H1 (cell line): ENCODE results near the gene SV2A.
"Not testable (repeated sequence)": the region's sequence is repeated elsewhere in the genome, so short reads cannot be mapped to it uniquely, and the experiment has no call there.

ENCODE experiments used
- CEBPB ChIP-seq: IDR thresholded peaks from 2 replicates; pipeline ENCODE4 v1.6.1; 2012; ENCODE audit warnings: low read depth, low read length
- EP300 ChIP-seq, 2 experiments: IDR thresholded peaks; 1 replicate in 1 of 2; 2 replicates in 1 of 2; pipeline ENCODE4 v1.6.1; 2011 to 2012; ENCODE audit warnings: low read depth in 2 of 2, low read length in 2 of 2, mild to moderate bottlenecking in 2 of 2, borderline replicate concordance in 1 of 2, inconsistent platforms in 1 of 2, moderate library complexity in 1 of 2
- EZH2 ChIP-seq: fragments of 200-600 bp; sonication (generic); IDR thresholded peaks from 2 replicates; pipeline ENCODE4 v1.7.1; 2012; ENCODE audit warnings: low read depth, mild to moderate bottlenecking, moderate library complexity, low read length, inconsistent platforms; ENCODE audit not compliant: severe bottlenecking
- TCF12 ChIP-seq: IDR thresholded peaks from 2 replicates; pipeline ENCODE4 v1.6.1; 2011; ENCODE audit warnings: low read depth, mild to moderate bottlenecking, low read length
- TF ChIP-seq, protein P1 (sequence below), 3 experiments: IDR thresholded peaks; 1 replicate in 2 of 3; 2 replicates in 1 of 3; pipeline versions ENCODE4 v1.5.1 to v1.6.1; 2011; ENCODE audit warnings: low read length in 3 of 3, mild to moderate bottlenecking in 3 of 3, inconsistent platforms in 2 of 3, low read depth in 1 of 3, moderate library complexity in 1 of 3; ENCODE audit not compliant: insufficient read depth in 1 of 3; ENCODE audit errors: control extremely low read depth in 1 of 3

DNA sequence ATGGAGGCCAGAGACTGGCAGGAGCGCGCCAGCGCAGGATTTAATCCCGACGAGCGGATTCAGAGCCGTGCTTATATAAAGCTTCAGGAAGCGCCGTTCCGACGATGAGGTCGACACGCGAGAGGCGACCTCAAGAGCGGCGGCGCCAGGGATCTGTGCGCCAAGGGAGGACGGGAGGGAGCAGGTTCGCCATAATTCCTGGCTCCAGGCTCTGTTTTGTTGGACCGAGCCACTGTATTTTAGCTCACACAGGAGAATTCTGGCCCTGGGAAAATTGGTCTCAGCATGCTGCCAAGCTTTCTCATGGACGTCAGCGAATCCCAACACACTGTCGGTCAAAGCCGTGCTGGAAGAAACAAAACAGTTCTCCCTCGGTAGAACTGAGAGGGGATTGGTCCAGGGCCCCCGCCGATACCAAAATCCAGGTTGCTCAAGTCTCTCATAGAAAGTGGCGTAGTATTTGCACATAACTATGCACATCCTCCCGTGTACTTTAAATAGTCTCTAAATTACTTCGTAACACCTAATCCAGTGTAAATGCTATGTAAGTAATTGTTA is 56.1 kb downstream of the SV2A start:
- TF ChIP-seq, protein P1, sequence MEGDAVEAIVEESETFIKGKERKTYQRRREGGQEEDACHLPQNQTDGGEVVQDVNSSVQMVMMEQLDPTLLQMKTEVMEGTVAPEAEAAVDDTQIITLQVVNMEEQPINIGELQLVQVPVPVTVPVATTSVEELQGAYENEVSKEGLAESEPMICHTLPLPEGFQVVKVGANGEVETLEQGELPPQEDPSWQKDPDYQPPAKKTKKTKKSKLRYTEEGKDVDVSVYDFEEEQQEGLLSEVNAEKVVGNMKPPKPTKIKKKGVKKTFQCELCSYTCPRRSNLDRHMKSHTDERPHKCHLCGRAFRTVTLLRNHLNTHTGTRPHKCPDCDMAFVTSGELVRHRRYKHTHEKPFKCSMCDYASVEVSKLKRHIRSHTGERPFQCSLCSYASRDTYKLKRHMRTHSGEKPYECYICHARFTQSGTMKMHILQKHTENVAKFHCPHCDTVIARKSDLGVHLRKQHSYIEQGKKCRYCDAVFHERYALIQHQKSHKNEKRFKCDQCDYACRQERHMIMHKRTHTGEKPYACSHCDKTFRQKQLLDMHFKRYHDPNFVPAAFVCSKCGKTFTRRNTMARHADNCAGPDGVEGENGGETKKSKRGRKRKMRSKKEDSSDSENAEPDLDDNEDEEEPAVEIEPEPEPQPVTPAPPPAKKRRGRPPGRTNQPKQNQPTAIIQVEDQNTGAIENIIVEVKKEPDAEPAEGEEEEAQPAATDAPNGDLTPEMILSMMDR (IDR thresholded peaks at IDR 0.05; ENCODE audit: control extremely low read depth in 1 of 3, insufficient read depth in 1 of 3, low read depth in 1 of 3, low read length in 3 of 3) = not testable (repeated sequence)
- TF ChIP-seq CEBPB; EP300 (IDR thresholded peaks at IDR 0.05; ENCODE audit: borderline replicate concordance in 1 of 2, low read depth in 2 of 2, low read length in 2 of 2); EZH2; TCF12: not testable (repeated sequence)
